K562 (cell line): ENCODE results near the gene NME7. TPM values are rescaled to one million over a fixed set of nuclear protein-coding genes. Genes with fewer than 3 reads are reported as not detected.
A peak's percentile ranks its signal among the peaks of the same experiment; 100 is the strongest.

Source experiments
- ATAC-seq: fragments of 200-7000 bp; cut with Tn5 transposase; 3 replicates; pipeline ENCODE4 v1.9.1; 2020; ENCODE audit warnings: moderate library complexity
- BruUV-seq: library from RNA; stranded (reverse); fragments of 400-500 nt; replicated peaks from 2 replicates; lab custom pipeline; 2021; lab: Mats Ljungman, UMichigan
- CTCF ChIA-PET: fragments of 300-600 bp; formaldehyde crosslinking; extraction: SDS; loops from one replicate; lab custom pipeline; 2021; ENCODE audit warnings: low intra/inter-chr PET ratio; lab: Yijun Ruan, JAX
- POLR2A ChIA-PET: fragments of 300-600, 350-650 bp; sonication (Branson Sonifier 250); formaldehyde crosslinking; extraction: SDS; loops from one replicate; lab custom pipeline; 2021; ENCODE audit warnings: antibody characterized with exemption, inconsistent platforms; lab: Yijun Ruan, JAX
- DNase-seq, 4 experiments: peaks; one replicate each; pipeline versions ENCODE4 v3.0.0 to v3.0.0-alpha.2; 2011 to 2018; ENCODE audit warnings: low spot score in 3 of 4, mixed read lengths in 3 of 4; ENCODE audit errors: extremely low read depth in 1 of 4
- FAIRE-seq: peaks from 2 replicates; lab custom pipeline; 2011; peaks lifted over from hg19 to GRCh38; lab: Jason Lieb, UNC
- H2AFZ ChIP-seq: 2 replicates; pipeline ENCODE4 v1.6.0; 2011; ENCODE audit warnings: low read depth, low read length, control low read depth, inconsistent platforms
- H3K27ac ChIP-seq: fragments of 200-600 bp; 3 replicates; pipeline ENCODE4 v1.8.0; 2011; ENCODE audit warnings: low read depth, mild to moderate bottlenecking, control low read depth, inconsistent platforms, low read length, moderate library complexity, mixed read lengths; ENCODE audit errors: extremely low read depth
- H3K27me3 ChIP-seq, 2 experiments: fragments of 300-600 bp in 1 of 2; 2 replicates in 1 of 2; 3 replicates in 1 of 2; pipeline versions ENCODE4 v1.6.0 to v1.8.0; 2011; ENCODE audit warnings: inconsistent platforms in 2 of 2, low read length in 2 of 2, mild to moderate bottlenecking in 1 of 2, mixed read lengths in 1 of 2, moderate library complexity in 1 of 2; ENCODE audit not compliant: control insufficient read depth in 2 of 2, insufficient read depth in 2 of 2
- H3K36me3 ChIP-seq: fragments of 300-600 bp; 3 replicates; pipeline ENCODE4 v1.8.0; 2011; ENCODE audit warnings: mild to moderate bottlenecking, low read length, inconsistent platforms; ENCODE audit not compliant: control insufficient read depth, insufficient read depth
- H3K4me1 ChIP-seq, 2 experiments: fragments of 200-600 bp in 1 of 2; replicated peaks in 1 of 2; 2 replicates in 1 of 2; 3 replicates in 1 of 2; pipeline versions ENCODE4 v1.5.1 to v1.8.0; 2011; ENCODE audit warnings: inconsistent platforms in 2 of 2, low read length in 2 of 2, mild to moderate bottlenecking in 1 of 2, mixed read lengths in 1 of 2, moderate library complexity in 1 of 2; ENCODE audit not compliant: control insufficient read depth in 2 of 2, insufficient read depth in 2 of 2
- H3K4me2 ChIP-seq: 2 replicates; pipeline ENCODE4 v1.6.1; 2011; ENCODE audit warnings: low read length, control low read depth, inconsistent platforms, mixed read lengths; ENCODE audit not compliant: insufficient read depth
- H3K4me3 ChIP-seq: fragments of 200-600 bp; sonication (generic), shearing (Covaris generic); 2 replicates; pipeline ENCODE4 v1.5.1; 2016; ENCODE audit warnings: control low read depth, inconsistent platforms
- H3K79me2 ChIP-seq: fragments of 200-600 bp; 3 replicates; pipeline ENCODE4 v1.8.0; 2011; ENCODE audit warnings: low read length, inconsistent platforms; ENCODE audit not compliant: control insufficient read depth, insufficient read depth
- H3K9ac ChIP-seq, 2 experiments: 2 replicates each; pipeline versions ENCODE4 v1.6.0 to v1.6.1; 2011; ENCODE audit warnings: low read depth in 2 of 2, low read length in 2 of 2, control low read depth in 1 of 2, inconsistent platforms in 1 of 2, mild to moderate bottlenecking in 1 of 2, mixed read lengths in 1 of 2; ENCODE audit not compliant: insufficient read depth in 1 of 2
- H3K9me1 ChIP-seq: one replicate; pipeline ENCODE4 v1.6.0; 2011; ENCODE audit warnings: inconsistent platforms, mild to moderate bottlenecking, low read length, moderate library complexity; ENCODE audit not compliant: control insufficient read depth, insufficient read depth
- H3K9me3 ChIP-seq: replicated peaks from 2 replicates; pipeline ENCODE4 v1.5.1; 2011; ENCODE audit warnings: low read depth, low read length, inconsistent platforms; ENCODE audit not compliant: control insufficient read depth, insufficient read depth
- H4K20me1 ChIP-seq: replicated peaks from 2 replicates; pipeline ENCODE4 v1.6.1; 2011; ENCODE audit warnings: low read length, inconsistent platforms, mixed read lengths; ENCODE audit not compliant: control insufficient read depth, insufficient read depth
- DDX20 ChIP-seq: fragments of 450-650 bp; IDR thresholded peaks from 2 replicates; pipeline ENCODE4 v1.6.1; 2016; ENCODE audit warnings: missing genetic modification characterization, low read depth, mild to moderate bottlenecking, missing compliant biosample characterization, moderate library complexity
- FIP1L1 ChIP-seq: fragments of 200-400 bp; formaldehyde crosslinking; IDR thresholded peaks from 2 replicates; pipeline ENCODE4 v1.6.1; 2018; ENCODE audit warnings: mild to moderate bottlenecking, low read depth, low read length; ENCODE audit not compliant: poor library complexity, severe bottlenecking
- ZNF311 ChIP-seq: fragments of 250-450 bp; sonication (Bioruptor Pico); IDR thresholded peaks from 2 replicates; pipeline ENCODE4 v1.4.0; 2020; ENCODE audit warnings: mild to moderate bottlenecking, moderate library complexity
- ZSCAN32 ChIP-seq: fragments of 450-650 bp; formaldehyde crosslinking; IDR thresholded peaks from 2 replicates; pipeline ENCODE4 v1.4.0; 2020; ENCODE audit warnings: mild to moderate bottlenecking, moderate library complexity
- WGBS: fragments of 100-300 bp; shearing (Covaris generic); methylation state at CpG from one replicate; pipeline ENCODE4 v1.1.6; 2016; ENCODE audit warnings: low coverage, mixed read lengths; ENCODE audit not compliant: insufficient coverage; ENCODE audit errors: missing lambda C conversion rate; 5-methylcytosine and 5-hydroxymethylcytosine counted together
- in situ Hi-C: fragments of 300-500 bp; cut with MboI; formaldehyde crosslinking; loops from 4 replicates; pipeline ENCODE4 v1.15.0; 2018; ENCODE audit warnings: inconsistent platforms, mixed read lengths
- intact Hi-C: fragments of 100-400 bp; cut with micrococcal nuclease; formaldehyde crosslinking; loops from 2 replicates; pipeline ENCODE4 v1.14.2; 2022
- polyA plus RNA-seq, 8 experiments: library from polyadenylated mRNA; depleted of rRNA in 4 of 8; stranded (reverse) in 5 of 8; unstranded in 3 of 8; fragments of >200 nt; fragmentation: Nextera tagmentation in 2 of 8; fragmentation: Illumina TruSeq in 1 of 8; extraction: Ambion mirVana in 2 of 8; extraction: Trizol in 1 of 8; gene quantifications; 2 replicates each; pipeline versions ENCODE4 v1.2.1 to v1.2.3, GENCODE V29; 2011 to 2014; ENCODE audit warnings: inconsistent platforms in 1 of 8, missing spikeins in 1 of 8
- total RNA-seq, 7 experiments: library from RNA; depleted of rRNA in 6 of 7; stranded (reverse); fragments of >200 nt in 6 of 7; fragmentation: Illumina TruSeq in 2 of 7; extraction: Trizol in 2 of 7; gene quantifications; 2 replicates each; pipeline versions ENCODE4 v1.2.1 to v1.2.3, GENCODE V29; 2011 to 2021; ENCODE audit warnings: low replicate concordance in 1 of 7
- TF ChIP-seq, protein P1 (sequence below), 2 experiments: IDR thresholded peaks in 1 of 2; conservative IDR thresholded peaks in 1 of 2; 2 replicates each; pipeline ENCODE4 v1.6.1; 2016; ENCODE audit warnings: low read depth in 2 of 2, mild to moderate bottlenecking in 1 of 2, missing compliant biosample characterization in 1 of 2, missing genetic modification characterization in 1 of 2, moderate library complexity in 1 of 2

The NME7 gene
- total and polyA plus RNA-seq, 9 of the 15 experiments (the other 6 are each of a cell fraction or from before 2014, with no cell fraction given), result 7.9 to 43.2 (median 23.9) TPM

DNA sequence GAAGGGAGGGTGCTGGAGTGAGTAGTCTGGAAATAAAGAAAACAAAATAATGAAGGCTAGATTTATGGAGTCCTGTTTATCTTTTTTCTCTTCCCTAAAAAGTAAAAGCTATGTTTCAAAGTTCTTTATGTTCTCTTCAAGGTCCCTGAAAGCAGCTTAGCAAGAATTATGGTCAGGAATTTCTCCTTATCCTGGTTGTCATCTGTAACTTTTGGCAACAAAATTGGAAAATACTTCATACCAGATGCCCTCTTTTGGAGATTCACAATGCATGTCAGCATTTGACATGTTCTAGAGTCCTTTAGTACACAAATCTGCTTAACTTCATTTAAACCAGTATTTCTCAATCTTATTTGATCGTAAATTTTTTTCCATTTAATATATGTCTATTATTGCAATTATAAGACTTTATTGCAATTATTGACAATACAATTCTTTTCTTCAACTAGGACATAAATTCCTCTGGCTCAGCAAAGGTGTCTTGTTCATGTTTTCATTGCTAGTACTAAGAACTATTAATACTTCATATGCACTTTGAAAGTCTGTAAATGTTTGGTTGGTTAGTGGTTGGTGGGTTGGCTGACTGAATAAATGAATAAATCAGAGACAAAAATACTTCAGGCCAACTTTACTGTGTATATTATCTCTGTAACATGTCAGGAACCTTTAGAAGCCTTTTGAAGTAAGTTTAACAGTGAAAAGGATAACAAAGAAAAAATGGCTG, 159.6 kb downstream of the NME7 start:
- no peak for FAIRE-seq
- 58% methylated on average over 1 of the region's 1 CpG for WGBS

More for the DNA sequence above, 159.6 kb downstream of the NME7 start:
- Histone ChIP-seq H3K4me1 (no peaks in the 10 kb centered on the region), H3K9me1 (no peaks in the 10 kb centered on the region), H3K27ac (no peak overlapping the region), H2AFZ (no peak overlapping the region), H3K27me3 (no peaks in the 10 kb centered on the region), H3K9ac (no peak overlapping the region), H4K20me1 (no peaks in the 10 kb centered on the region), H3K9me3 (no peaks in the 10 kb centered on the region), H3K4me3 (no peak overlapping the region), H3K4me2 (no peak overlapping the region), H3K79me2 (no peaks in the 10 kb centered on the region), H3K36me3 (no peaks in the 10 kb centered on the region)
- ChIA-PET CTCF (no interaction called here), POLR2A (no interaction called here)
- no peak for TF ChIP-seq DDX20
- TF ChIP-seq ZNF311 (CRISPR knock-in tag), result no peak
- no peak for TF ChIP-seq FIP1L1
- no peak for TF ChIP-seq ZSCAN32 (CRISPR knock-in tag)
- TF ChIP-seq, protein P1, sequence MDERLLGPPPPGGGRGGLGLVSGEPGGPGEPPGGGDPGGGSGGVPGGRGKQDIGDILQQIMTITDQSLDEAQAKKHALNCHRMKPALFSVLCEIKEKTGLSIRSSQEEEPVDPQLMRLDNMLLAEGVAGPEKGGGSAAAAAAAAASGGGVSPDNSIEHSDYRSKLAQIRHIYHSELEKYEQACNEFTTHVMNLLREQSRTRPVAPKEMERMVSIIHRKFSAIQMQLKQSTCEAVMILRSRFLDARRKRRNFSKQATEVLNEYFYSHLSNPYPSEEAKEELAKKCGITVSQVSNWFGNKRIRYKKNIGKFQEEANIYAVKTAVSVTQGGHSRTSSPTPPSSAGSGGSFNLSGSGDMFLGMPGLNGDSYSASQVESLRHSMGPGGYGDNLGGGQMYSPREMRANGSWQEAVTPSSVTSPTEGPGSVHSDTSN (CRISPR knock-in tag; IDR thresholded peaks at IDR 0.05; ENCODE audit: low read depth), result no peak
- TF ChIP-seq, protein P1 (tag; conservative IDR thresholded peaks at IDR 0.05; ENCODE audit: low read depth), result peak; percentile 37; the same call in 1 of the 2 replicates
- in situ Hi-C loops, result no loop called here
- DNase-seq (no peak), ATAC-seq (no peak)
- BruUV-seq, result no TSS peak
- intact Hi-C loops, result no loop called here
